SK-N-SH treated with all-trans-retinoic acid at 6 μM for 48 hours (cell line): ENCODE results near the gene FAM174A.
"Not testable (repeated sequence)": the region's sequence is repeated elsewhere in the genome, so short reads cannot be mapped to it uniquely, and the experiment has no call there.

ENCODE experiments used
- ATAC-seq: fragments of 200-7000 bp; cut with Tn5 transposase; 3 replicates; pipeline ENCODE4 v1.9.1; 2020; ENCODE audit warnings: mild to moderate bottlenecking, moderate library complexity
- BACH2 ChIP-seq: fragments of 250-450 bp; sonication (Bioruptor Pico); IDR thresholded peaks from 2 replicates; pipeline ENCODE4 v1.9.0; 2021; ENCODE audit warnings: mild to moderate bottlenecking, borderline replicate concordance
- CSDC2 ChIP-seq: fragments of 250-450 bp; sonication (Bioruptor Pico); IDR thresholded peaks from 2 replicates; pipeline ENCODE4 v1.5.0; 2020; ENCODE audit warnings: mild to moderate bottlenecking, moderate library complexity
- ESRRG ChIP-seq: fragments of 250-450 bp; sonication (Bioruptor Pico); IDR thresholded peaks from 2 replicates; pipeline ENCODE4 v1.6.1; 2021; ENCODE audit warnings: mild to moderate bottlenecking
- ISL1 ChIP-seq: fragments of 250-450 bp; sonication (Bioruptor Pico); IDR thresholded peaks from 2 replicates; pipeline ENCODE4 v2.1.2; 2022; ENCODE audit warnings: mild to moderate bottlenecking, moderate library complexity
- OSR1 ChIP-seq: fragments of 250-450 bp; sonication (Bioruptor Pico); IDR thresholded peaks from 2 replicates; pipeline ENCODE4 v1.8.0; 2022; ENCODE audit warnings: moderate library complexity, mild to moderate bottlenecking, inconsistent platforms
- PPARA ChIP-seq: fragments of 250-450 bp; sonication (Bioruptor Pico); IDR thresholded peaks from 2 replicates; pipeline ENCODE4 v1.5.0; 2020; ENCODE audit warnings: mild to moderate bottlenecking, borderline replicate concordance
- RARB ChIP-seq: fragments of 250-450 bp; sonication (Bioruptor Pico); IDR thresholded peaks from 2 replicates; pipeline ENCODE4 v1.8.0; 2021; ENCODE audit warnings: mild to moderate bottlenecking, moderate library complexity
- SNAI2 ChIP-seq: fragments of 250-450 bp; sonication (Bioruptor Pico); IDR thresholded peaks from 2 replicates; pipeline ENCODE4 v1.5.0; 2020; ENCODE audit warnings: mild to moderate bottlenecking, moderate library complexity
- TCF4 ChIP-seq: fragments of 250-450 bp; sonication (Bioruptor Pico); IDR thresholded peaks from 2 replicates; pipeline ENCODE4 v1.8.0; 2021; ENCODE audit warnings: mild to moderate bottlenecking, moderate library complexity, borderline replicate concordance
- TOX ChIP-seq: fragments of 250-450 bp; sonication (Bioruptor Pico); IDR thresholded peaks from 2 replicates; pipeline ENCODE4 v1.8.0; 2021; ENCODE audit warnings: mild to moderate bottlenecking, moderate library complexity, borderline replicate concordance
- ZC3H10 ChIP-seq: fragments of 250-450 bp; sonication (Bioruptor Pico); IDR thresholded peaks from 2 replicates; pipeline ENCODE4 v1.5.1; 2021; ENCODE audit warnings: mild to moderate bottlenecking, moderate library complexity
- ZFP3 ChIP-seq: fragments of 250-450 bp; sonication (Bioruptor Pico); IDR thresholded peaks from 2 replicates; pipeline ENCODE4 v1.5.0; 2020; ENCODE audit warnings: mild to moderate bottlenecking, moderate library complexity
- ZFP30 ChIP-seq: fragments of 450-650 bp; formaldehyde crosslinking; IDR thresholded peaks from 2 replicates; pipeline ENCODE4 v1.5.0; 2022; ENCODE audit warnings: mild to moderate bottlenecking, moderate library complexity
- ZNF70 ChIP-seq: fragments of 450-650 bp; formaldehyde crosslinking; IDR thresholded peaks from 2 replicates; pipeline ENCODE4 v1.5.0; 2020; ENCODE audit warnings: mild to moderate bottlenecking, moderate library complexity
- ZNF8 ChIP-seq: fragments of 450-650 bp; formaldehyde crosslinking; IDR thresholded peaks from 2 replicates; pipeline ENCODE4 v1.5.0; 2020; ENCODE audit warnings: mild to moderate bottlenecking, moderate library complexity
- TF ChIP-seq, protein P1 (sequence below): fragments of 250-450 bp; sonication (Bioruptor Pico); IDR thresholded peaks from 2 replicates; pipeline ENCODE4 v1.5.1; 2021; ENCODE audit warnings: mild to moderate bottlenecking, moderate library complexity
- TF ChIP-seq, protein P2 (sequence below): fragments of 250-450 bp; sonication (Bioruptor Pico); IDR thresholded peaks from 2 replicates; pipeline ENCODE4 v1.5.0; 2020; ENCODE audit warnings: mild to moderate bottlenecking, moderate library complexity
- TF ChIP-seq, protein P3 (sequence below): fragments of 250-450 bp; sonication (Bioruptor Pico); IDR thresholded peaks from 2 replicates; pipeline ENCODE4 v1.8.0; 2020; ENCODE audit warnings: mild to moderate bottlenecking, moderate library complexity, borderline replicate concordance
- TF ChIP-seq, protein P4 (sequence below): fragments of 250-450 bp; sonication (Bioruptor Pico); IDR thresholded peaks from 2 replicates; pipeline ENCODE4 v1.5.1; 2020; ENCODE audit warnings: low read depth, mild to moderate bottlenecking, moderate library complexity
- TF ChIP-seq, protein P5 (sequence below): fragments of 250-450 bp; sonication (Bioruptor Pico); IDR thresholded peaks from 2 replicates; pipeline ENCODE4 v1.8.0; 2021; ENCODE audit warnings: low read depth, mild to moderate bottlenecking, moderate library complexity, borderline replicate concordance

Gene FAM174A

DNA sequence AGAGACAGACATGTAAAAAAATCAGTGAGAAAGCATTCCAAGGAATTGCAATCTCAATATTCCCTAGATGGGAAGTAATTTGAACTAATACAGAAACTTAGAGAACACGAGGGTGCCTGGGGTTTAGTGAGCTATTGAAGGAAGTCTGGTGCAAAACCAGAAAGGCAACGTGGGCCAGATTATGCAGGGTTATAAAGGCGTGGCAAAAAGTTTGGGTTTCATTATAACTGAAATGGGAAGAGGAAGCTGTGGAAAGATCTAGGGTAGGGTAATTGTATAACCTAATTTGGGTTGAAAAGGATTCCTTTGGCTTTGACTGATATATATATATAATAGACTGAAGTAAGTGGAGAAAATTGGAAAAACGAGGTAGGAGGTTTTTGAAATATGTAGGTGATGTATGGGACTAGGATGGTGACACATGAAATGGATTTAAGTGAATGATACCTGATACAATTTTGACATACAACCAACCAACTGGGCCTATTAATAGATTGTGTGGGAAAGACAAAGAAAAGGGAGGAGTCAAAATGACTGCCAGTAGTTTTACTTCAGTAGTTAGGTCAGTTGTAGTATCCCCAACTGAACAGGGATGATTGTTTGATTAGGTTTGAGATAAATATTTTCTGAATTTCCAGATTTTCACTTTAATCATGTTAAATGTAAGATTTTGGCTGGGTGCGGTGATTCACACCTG, 65.3 kb downstream of the FAM174A start:
- TF ChIP-seq ZC3H10 (no peak), ZFP30 (CRISPR knock-in tag) (no peak), SNAI2 (CRISPR knock-in tag) (no peak), ZNF8 (CRISPR knock-in tag) (no peak), ZFP3 (no peak), ISL1 (CRISPR knock-in tag) (no peak), ESRRG (CRISPR knock-in tag) (no peak), RARB (CRISPR knock-in tag) (no peak), ZNF70 (no peak), BACH2 (no peak), PPARA (CRISPR knock-in tag) (no peak), TOX (CRISPR knock-in tag) (no peak)
- TF ChIP-seq, protein P1, sequence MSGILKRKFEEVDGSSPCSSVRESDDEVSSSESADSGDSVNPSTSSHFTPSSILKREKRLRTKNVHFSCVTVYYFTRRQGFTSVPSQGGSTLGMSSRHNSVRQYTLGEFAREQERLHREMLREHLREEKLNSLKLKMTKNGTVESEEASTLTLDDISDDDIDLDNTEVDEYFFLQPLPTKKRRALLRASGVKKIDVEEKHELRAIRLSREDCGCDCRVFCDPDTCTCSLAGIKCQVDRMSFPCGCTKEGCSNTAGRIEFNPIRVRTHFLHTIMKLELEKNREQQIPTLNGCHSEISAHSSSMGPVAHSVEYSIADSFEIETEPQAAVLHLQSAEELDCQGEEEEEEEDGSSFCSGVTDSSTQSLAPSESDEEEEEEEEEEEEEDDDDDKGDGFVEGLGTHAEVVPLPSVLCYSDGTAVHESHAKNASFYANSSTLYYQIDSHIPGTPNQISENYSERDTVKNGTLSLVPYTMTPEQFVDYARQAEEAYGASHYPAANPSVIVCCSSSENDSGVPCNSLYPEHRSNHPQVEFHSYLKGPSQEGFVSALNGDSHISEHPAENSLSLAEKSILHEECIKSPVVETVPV (CRISPR knock-in tag): no peak
- TF ChIP-seq, protein P2, sequence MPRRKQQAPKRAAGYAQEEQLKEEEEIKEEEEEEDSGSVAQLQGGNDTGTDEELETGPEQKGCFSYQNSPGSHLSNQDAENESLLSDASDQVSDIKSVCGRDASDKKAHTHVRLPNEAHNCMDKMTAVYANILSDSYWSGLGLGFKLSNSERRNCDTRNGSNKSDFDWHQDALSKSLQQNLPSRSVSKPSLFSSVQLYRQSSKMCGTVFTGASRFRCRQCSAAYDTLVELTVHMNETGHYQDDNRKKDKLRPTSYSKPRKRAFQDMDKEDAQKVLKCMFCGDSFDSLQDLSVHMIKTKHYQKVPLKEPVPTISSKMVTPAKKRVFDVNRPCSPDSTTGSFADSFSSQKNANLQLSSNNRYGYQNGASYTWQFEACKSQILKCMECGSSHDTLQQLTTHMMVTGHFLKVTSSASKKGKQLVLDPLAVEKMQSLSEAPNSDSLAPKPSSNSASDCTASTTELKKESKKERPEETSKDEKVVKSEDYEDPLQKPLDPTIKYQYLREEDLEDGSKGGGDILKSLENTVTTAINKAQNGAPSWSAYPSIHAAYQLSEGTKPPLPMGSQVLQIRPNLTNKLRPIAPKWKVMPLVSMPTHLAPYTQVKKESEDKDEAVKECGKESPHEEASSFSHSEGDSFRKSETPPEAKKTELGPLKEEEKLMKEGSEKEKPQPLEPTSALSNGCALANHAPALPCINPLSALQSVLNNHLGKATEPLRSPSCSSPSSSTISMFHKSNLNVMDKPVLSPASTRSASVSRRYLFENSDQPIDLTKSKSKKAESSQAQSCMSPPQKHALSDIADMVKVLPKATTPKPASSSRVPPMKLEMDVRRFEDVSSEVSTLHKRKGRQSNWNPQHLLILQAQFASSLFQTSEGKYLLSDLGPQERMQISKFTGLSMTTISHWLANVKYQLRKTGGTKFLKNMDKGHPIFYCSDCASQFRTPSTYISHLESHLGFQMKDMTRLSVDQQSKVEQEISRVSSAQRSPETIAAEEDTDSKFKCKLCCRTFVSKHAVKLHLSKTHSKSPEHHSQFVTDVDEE: no peak
- TF ChIP-seq, protein P3, sequence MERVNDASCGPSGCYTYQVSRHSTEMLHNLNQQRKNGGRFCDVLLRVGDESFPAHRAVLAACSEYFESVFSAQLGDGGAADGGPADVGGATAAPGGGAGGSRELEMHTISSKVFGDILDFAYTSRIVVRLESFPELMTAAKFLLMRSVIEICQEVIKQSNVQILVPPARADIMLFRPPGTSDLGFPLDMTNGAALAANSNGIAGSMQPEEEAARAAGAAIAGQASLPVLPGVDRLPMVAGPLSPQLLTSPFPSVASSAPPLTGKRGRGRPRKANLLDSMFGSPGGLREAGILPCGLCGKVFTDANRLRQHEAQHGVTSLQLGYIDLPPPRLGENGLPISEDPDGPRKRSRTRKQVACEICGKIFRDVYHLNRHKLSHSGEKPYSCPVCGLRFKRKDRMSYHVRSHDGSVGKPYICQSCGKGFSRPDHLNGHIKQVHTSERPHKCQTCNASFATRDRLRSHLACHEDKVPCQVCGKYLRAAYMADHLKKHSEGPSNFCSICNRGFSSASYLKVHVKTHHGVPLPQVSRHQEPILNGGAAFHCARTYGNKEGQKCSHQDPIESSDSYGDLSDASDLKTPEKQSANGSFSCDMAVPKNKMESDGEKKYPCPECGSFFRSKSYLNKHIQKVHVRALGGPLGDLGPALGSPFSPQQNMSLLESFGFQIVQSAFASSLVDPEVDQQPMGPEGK (CRISPR knock-in tag): no peak
- TF ChIP-seq, protein P4, sequence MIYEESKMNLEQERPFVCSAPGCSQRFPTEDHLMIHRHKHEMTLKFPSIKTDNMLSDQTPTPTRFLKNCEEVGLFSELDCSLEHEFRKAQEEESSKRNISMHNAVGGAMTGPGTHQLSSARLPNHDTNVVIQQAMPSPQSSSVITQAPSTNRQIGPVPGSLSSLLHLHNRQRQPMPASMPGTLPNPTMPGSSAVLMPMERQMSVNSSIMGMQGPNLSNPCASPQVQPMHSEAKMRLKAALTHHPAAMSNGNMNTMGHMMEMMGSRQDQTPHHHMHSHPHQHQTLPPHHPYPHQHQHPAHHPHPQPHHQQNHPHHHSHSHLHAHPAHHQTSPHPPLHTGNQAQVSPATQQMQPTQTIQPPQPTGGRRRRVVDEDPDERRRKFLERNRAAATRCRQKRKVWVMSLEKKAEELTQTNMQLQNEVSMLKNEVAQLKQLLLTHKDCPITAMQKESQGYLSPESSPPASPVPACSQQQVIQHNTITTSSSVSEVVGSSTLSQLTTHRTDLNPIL (CRISPR knock-in tag): no peak
- ATAC-seq: no peak

DNA sequence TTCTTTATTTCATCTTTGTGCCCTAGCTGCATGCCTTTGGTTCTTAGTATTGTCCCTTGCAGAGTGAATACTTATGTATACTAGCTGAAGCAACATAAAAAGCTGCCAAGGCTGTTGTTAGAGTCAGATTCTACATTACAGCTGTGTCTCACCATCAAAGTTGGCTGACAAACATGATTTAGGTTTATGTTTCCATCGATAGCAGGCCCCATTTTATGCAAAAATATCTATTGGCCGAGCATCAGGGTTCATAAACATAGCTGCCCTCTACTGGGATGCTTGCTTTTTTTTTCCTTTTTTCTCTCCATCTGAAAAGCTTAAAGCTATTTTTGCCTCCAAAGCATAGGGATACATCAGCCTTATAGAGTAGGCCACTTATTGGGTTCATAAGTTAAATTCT, 68.0 kb downstream of the FAM174A start:
- no peak for ATAC-seq
- no peak for TF ChIP-seq BACH2
- TF ChIP-seq TOX (CRISPR knock-in tag): no peak
- TF ChIP-seq ESRRG (CRISPR knock-in tag): no peak
- TF ChIP-seq CSDC2: no peak
- no peak for TF ChIP-seq TCF4 (CRISPR knock-in tag)
- TF ChIP-seq, protein P3 (CRISPR knock-in tag): no peak
- TF ChIP-seq ISL1 (CRISPR knock-in tag): no peak
- no peak for TF ChIP-seq ZFP3
- TF ChIP-seq, protein P5, sequence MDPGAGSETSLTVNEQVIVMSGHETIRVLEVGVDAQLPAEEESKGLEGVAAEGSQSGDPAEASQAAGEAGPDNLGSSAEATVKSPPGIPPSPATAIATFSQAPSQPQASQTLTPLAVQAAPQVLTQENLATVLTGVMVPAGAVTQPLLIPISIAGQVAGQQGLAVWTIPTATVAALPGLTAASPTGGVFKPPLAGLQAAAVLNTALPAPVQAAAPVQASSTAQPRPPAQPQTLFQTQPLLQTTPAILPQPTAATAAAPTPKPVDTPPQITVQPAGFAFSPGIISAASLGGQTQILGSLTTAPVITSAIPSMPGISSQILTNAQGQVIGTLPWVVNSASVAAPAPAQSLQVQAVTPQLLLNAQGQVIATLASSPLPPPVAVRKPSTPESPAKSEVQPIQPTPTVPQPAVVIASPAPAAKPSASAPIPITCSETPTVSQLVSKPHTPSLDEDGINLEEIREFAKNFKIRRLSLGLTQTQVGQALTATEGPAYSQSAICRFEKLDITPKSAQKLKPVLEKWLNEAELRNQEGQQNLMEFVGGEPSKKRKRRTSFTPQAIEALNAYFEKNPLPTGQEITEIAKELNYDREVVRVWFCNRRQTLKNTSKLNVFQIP: no peak
- TF ChIP-seq, protein P4 (CRISPR knock-in tag): no peak
- no peak for TF ChIP-seq RARB (CRISPR knock-in tag)
- no peak for TF ChIP-seq OSR1
- TF ChIP-seq ZC3H10: no peak
- TF ChIP-seq, protein P1 (CRISPR knock-in tag): no peak
- TF ChIP-seq, all 23 proteins: peak for 0

DNA sequence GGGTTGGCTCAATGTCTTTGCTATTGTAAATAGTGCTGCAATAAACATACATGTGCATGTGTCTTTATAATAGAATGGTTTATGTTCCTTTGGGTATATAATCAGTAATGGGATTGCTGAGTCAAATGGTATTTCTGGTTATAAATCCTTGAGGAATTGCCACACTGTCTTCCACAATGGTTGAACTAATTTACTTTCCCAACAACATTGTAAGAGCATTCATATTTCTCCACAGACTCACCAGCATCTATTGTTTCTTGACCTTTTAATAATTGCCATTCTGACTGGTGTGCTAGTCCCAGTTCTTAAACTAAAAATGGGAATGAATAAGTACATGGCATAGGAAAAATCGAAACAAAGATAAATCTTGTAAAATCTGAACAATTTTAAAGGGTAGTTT, 68.8 kb downstream of the FAM174A start:
- ATAC-seq: not testable (repeated sequence)
